Activated CD8-positive, alpha-beta memory T cell treated with anti-CD3 and anti-CD28 coated beads, Interleukin-2, amount 10 ng/mL, durations not matched to agents 7 days and 5 days (primary cell): Measurements from ENCODE around the gene SPG11. TPM values are rescaled to one million over a fixed set of nuclear protein-coding genes. Genes with fewer than 3 reads are reported as not detected.
A peak's percentile ranks its signal among the peaks of the same experiment; 100 is the strongest.
"Not testable (repeated sequence)": the region's sequence is repeated elsewhere in the genome, so short reads cannot be mapped to it uniquely, and the experiment has no call there.

Source experiments
- ATAC-seq: fragments of 150-1000 bp; cut with Tn5 transposase; one replicate; pipeline ENCODE4 v1.10.0; 2021; ENCODE audit warnings: moderate library complexity
- CTCF ChIA-PET: fragments of 350-600 bp; sonication (Branson Sonifier 250); formaldehyde crosslinking; loops from one replicate; lab custom pipeline; 2021; ENCODE audit warnings: antibody characterized with exemption; lab: Charles Lee
- DNase-seq: peaks from one replicate; pipeline ENCODE4 v3.0.0-alpha.2; 2020
- H3K27ac Mint-ChIP-seq: one replicate; pipeline ENCODE4 v1.8.0; 2021; ENCODE audit warnings: mild to moderate bottlenecking, mixed read lengths
- H3K27me3 Mint-ChIP-seq: one replicate; pipeline ENCODE4 v1.8.0; 2021; ENCODE audit warnings: mixed read lengths
- H3K36me3 Mint-ChIP-seq: one replicate; pipeline ENCODE4 v1.8.0; 2021; ENCODE audit warnings: mild to moderate bottlenecking, mixed read lengths
- H3K4me1 Mint-ChIP-seq: one replicate; pipeline ENCODE4 v1.8.0; 2021; ENCODE audit warnings: mixed read lengths
- H3K4me3 Mint-ChIP-seq: one replicate; pipeline ENCODE4 v1.8.0; 2021; ENCODE audit warnings: mild to moderate bottlenecking, moderate library complexity, mixed read lengths
- H3K9me3 Mint-ChIP-seq: one replicate; pipeline ENCODE4 v1.8.0; 2022; ENCODE audit warnings: low read depth, mixed read lengths
- total RNA-seq, 2 experiments: library from RNA; stranded (reverse); gene quantifications; one replicate each; pipeline ENCODE4 v1.2.3, GENCODE V29; 2021

SPG11 gene
- total RNA-seq, 2 experiments from 2014 or later = 76.7 to 95.8 TPM

DNA sequence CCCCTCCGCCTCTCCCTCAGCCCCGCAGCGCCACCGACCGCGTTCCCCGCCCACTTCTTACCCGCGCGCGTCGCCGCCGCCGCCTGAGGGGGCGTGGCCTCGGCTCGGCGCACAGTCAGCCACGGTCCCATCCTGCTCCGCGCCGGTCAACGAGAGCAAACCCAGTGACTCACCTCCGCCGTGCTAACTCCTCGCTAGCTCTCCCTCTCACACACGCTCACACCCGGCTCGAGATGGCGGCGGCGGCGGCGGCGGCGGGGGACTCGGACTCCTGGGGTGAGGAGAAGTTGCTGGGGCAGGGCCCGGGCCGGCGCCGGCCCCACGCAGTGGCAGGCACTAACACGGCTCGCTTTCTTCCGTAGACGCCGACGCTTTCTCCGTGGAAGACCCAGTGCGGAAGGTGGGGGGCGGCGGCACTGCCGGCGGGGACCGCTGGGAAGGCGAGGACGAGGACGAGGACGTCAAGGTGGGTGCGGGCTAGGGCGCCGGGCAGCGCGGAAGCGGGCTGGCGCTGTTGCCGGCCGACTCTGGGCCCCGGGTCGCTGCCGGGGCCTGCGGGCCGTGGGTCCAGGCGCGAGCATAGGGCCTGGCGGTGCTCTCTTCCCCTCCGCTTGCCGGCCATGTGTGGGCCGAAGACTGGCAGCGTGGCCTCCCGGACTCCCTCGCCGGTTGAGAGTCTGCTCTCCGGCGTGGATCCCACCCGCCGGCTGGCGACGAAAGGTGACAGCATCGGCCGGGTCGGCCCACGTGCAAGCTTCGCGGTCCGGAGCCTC, 126.3 kb downstream of the SPG11 start, which contains the start of gene EIF3J:
Gene EIF3J, plus strand, starts transcription at position 186 of the 773 bp plus-strand sequence. Its CDS starts 48 bp downstream, at position 234.
- peak; percentile 97 for DNase-seq
- CTCF ChIA-PET = interaction anchor here (0.5 to 2.5 kb wide), 5 partner anchors 9 to 108 kb away, joined by 3 to 23 read pairs (median 3); no protein-coding TSS in a partner anchor
- H3K27me3 Mint-ChIP-seq = no peaks in the 10 kb centered on the region
- H3K4me3 Mint-ChIP-seq = peak within 1 kb of the TSS; percentile 85
- H3K4me1 Mint-ChIP-seq = peaks cover 51% of the 10 kb centered on the region
- H3K9me3 Mint-ChIP-seq = no peaks in the 10 kb centered on the region
- peak within 1 kb of the TSS; percentile 94 for H3K27ac Mint-ChIP-seq
- H3K36me3 Mint-ChIP-seq = peaks cover 38% of the 10 kb centered on the region
- peak; percentile 95 for ATAC-seq

DNA sequence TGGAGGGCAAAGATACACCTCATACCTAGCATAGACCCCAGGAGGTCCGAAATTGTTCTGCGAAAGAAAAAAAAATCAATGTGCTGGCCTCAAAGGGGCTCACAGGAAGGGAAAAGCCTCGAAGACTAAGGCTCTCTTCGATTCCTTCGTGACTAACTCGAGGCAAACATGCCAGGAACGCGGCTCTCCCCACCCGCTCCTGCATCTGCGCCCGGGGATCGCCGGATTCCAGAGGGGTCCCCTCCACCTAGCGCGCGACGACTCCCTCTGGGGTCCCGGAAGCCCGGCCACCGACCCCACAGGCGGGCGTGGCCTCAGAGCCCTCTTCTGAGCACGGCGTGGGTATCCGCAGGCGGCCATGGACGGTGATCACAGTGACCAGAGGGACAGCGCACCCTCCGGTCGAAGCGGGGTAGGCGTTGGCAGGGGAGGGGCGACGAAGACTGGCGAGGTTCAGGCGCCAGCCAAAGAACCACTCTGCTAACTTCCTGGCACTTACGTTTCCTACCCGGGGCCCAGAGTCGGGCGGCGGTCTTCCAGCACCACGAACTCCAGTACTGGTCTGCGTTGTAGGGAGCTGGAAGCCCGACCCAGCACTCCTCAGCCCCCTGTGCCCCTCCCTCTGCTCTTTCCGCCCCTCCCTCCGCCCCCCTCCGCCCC, 127.0 kb downstream of the SPG11 start:
- peaks cover 31% of the 10 kb centered on the region for H3K36me3 Mint-ChIP-seq
- H3K9me3 Mint-ChIP-seq = no peaks in the 10 kb centered on the region
- H3K27me3 Mint-ChIP-seq = no peaks in the 10 kb centered on the region
- ATAC-seq (peak; percentile 70), DNase-seq (peak; percentile 86)
- CTCF ChIA-PET = interaction anchor here (0.5 to 2.5 kb wide), 5 partner anchors 8 to 107 kb away, joined by 3 to 23 read pairs (median 3); no protein-coding TSS in a partner anchor
- H3K4me3 Mint-ChIP-seq = peak overlapping the region; percentile 85
- peak overlapping the region; percentile 94 for H3K27ac Mint-ChIP-seq
- peaks cover 44% of the 10 kb centered on the region for H3K4me1 Mint-ChIP-seq

DNA sequence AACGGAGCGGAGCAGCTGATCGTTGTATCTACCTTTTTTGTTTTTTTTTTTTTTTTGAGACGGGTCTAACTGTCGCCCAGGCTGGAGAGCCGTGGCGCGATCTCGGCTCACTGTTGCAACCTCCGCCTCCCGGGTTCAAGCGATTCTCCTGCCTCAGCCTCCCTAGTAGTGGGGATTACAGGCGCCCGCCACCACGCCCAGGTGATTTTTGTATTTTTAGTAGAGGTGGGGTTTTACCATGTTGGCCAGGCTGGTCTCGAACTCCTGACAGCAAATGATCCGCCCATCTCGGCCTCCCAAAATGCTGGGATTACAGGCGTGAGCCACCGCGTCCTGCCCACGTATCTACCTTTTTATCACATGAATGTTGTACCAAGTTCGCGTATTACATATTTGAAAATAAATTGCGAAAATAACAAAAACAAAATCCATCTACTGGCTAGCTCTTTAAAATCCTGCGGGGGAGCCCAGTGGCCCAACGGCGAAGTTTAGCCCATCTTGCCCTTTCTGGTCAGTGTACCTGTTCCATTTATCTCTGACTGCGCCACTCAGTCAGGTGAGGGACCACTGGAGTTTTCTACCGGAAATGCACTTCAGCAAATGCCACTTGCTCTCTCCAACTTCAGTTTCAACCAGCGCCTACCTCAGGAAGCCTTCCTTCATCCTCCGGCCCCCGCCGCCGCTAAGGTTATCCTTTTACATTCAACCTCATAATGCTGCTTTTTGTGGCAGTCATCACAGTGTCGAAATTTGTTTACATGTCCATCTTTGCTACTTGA, 127.8 kb downstream of the SPG11 start:
- peaks cover 37% of the 10 kb centered on the region for H3K4me1 Mint-ChIP-seq
- no peak for ATAC-seq
- CTCF ChIA-PET = interaction anchor here (0.8 kb wide), 1 partner anchor 11 kb away, joined by 3 read pairs; no protein-coding TSS in a partner anchor
- H3K27ac Mint-ChIP-seq = peak overlapping the region; percentile 94
- H3K36me3 Mint-ChIP-seq = peaks cover 24% of the 10 kb centered on the region
- H3K4me3 Mint-ChIP-seq = peak overlapping the region; percentile 85
- no peaks in the 10 kb centered on the region for H3K9me3 Mint-ChIP-seq
- peak; percentile 61 for DNase-seq
- H3K27me3 Mint-ChIP-seq = no peaks in the 10 kb centered on the region

DNA sequence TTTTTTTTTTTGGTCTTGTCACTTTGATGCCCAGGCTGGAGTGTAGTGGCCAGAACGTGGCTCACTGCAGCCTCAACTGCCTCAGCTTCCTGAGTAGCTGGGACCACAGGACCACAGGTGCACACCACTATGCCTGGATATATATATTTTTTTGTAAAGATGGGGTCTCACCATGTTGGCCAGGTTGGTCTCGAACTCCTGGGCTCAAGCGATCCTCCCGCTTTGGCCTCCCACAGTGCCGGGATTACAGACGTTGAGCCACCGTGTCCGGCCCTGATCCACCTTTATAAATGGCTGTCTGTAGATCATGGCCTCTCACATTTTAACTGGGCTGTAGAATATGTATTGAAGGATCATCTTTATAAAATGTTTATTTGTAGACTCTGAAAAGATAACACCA, 128.4 kb downstream of the SPG11 start:
- H3K4me1 Mint-ChIP-seq = peaks cover 31% of the 10 kb centered on the region
- peaks cover 18% of the 10 kb centered on the region for H3K36me3 Mint-ChIP-seq
- no peaks in the 10 kb centered on the region for H3K9me3 Mint-ChIP-seq
- DNase-seq (no peak), ATAC-seq (no peak)
- H3K27ac Mint-ChIP-seq = peak overlapping the region; percentile 72
- H3K27me3 Mint-ChIP-seq = no peaks in the 10 kb centered on the region
- CTCF ChIA-PET = interaction anchor here (0.8 kb wide), 1 partner anchor 11 kb away, joined by 3 read pairs; no protein-coding TSS in a partner anchor
- peak overlapping the region; percentile 61 for H3K4me3 Mint-ChIP-seq

DNA sequence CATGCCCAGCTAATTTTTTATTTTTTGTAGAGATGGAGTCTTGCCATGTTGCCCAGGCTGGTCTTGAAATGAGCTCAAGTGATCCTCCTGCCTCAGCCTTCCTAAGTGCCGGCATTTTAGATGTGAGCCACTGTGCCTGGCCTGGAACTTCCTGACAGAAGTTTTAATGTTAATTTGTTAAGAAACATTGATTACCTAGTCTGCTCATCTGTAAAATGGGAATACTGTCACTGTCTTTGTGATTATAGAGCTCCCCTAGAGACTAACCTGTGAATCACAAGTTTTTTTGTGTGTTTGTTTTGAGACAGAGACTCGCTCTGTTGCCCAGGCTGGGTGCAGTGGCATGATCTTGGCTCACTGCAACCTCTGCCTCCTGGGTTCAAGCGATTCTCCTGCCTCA, 130.8 kb downstream of the SPG11 start:
- DNase-seq (no peak), ATAC-seq (no peak)
- H3K4me1 Mint-ChIP-seq = peaks cover 14% of the 10 kb centered on the region
- H3K27ac Mint-ChIP-seq = no peak overlapping the region
- CTCF ChIA-PET = interaction anchor here (1.0 to 1.2 kb wide), 2 partner anchors 13 to 87 kb away, joined by 3 to 10 read pairs; no protein-coding TSS in a partner anchor
- no peaks in the 10 kb centered on the region for H3K9me3 Mint-ChIP-seq
- H3K27me3 Mint-ChIP-seq = no peaks in the 10 kb centered on the region
- H3K36me3 Mint-ChIP-seq = peaks cover 8% of the 10 kb centered on the region
- H3K4me3 Mint-ChIP-seq = no peak overlapping the region

DNA sequence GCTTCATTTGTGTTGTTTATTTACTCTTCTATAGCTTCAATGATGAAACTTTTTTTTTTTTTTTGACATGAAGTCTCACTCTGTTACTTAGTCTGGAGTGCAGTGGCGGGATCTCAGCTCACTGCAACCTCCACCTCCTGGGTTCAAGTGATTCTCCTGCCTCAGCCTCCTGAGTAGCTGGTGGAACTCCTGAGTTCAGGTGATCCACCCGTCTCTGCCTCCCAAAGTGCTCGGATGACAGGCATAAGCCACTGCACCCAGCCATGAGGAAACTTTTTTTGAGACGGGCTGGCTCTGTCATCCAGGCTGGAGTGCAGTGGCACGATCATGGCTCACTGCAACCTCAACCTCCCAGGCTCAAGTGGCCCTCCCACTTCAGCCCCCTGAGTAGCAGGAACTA, 131.2 kb downstream of the SPG11 start:
- H3K27me3 Mint-ChIP-seq, H3K9me3 Mint-ChIP-seq, DNase-seq, H3K36me3 Mint-ChIP-seq, H3K4me3 Mint-ChIP-seq, ATAC-seq: not testable (repeated sequence)
- peaks cover 14% of the 10 kb centered on the region for H3K4me1 Mint-ChIP-seq
- CTCF ChIA-PET = interaction anchor here (1.0 to 1.2 kb wide), 2 partner anchors 14 to 87 kb away, joined by 3 to 10 read pairs; no protein-coding TSS in a partner anchor
- H3K27ac Mint-ChIP-seq = peak overlapping the region; percentile 28

DNA sequence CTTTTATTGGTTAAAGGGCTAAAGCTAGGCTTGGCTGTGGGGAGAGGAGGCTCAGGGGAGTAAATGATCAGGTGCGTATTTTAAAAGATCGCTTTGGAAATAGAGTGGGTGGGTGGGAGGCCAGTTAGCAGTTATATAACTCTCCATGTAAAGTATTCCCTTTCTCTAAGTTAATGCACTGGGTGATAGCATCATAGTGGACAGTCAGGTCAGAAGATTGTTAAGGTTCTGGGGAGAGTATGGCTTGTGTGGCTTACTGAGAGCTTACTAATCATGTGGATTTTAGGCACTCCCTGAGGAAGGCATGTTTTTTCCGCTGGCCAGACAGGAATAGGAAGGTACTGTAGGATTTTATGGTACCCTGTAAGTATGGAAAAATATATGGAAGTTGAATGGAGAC, 132.8 kb downstream of the SPG11 start:
- H3K9me3 Mint-ChIP-seq = no peaks in the 10 kb centered on the region
- H3K27ac Mint-ChIP-seq = no peak overlapping the region
- CTCF ChIA-PET = interaction anchor here (1.2 kb wide), 1 partner anchor 16 kb away, joined by 4 read pairs; no protein-coding TSS in a partner anchor
- peaks cover 8% of the 10 kb centered on the region for H3K36me3 Mint-ChIP-seq
- H3K27me3 Mint-ChIP-seq = no peaks in the 10 kb centered on the region
- peaks cover 11% of the 10 kb centered on the region for H3K4me1 Mint-ChIP-seq
- ATAC-seq = no peak
- H3K4me3 Mint-ChIP-seq = no peak overlapping the region
- no peak for DNase-seq

DNA sequence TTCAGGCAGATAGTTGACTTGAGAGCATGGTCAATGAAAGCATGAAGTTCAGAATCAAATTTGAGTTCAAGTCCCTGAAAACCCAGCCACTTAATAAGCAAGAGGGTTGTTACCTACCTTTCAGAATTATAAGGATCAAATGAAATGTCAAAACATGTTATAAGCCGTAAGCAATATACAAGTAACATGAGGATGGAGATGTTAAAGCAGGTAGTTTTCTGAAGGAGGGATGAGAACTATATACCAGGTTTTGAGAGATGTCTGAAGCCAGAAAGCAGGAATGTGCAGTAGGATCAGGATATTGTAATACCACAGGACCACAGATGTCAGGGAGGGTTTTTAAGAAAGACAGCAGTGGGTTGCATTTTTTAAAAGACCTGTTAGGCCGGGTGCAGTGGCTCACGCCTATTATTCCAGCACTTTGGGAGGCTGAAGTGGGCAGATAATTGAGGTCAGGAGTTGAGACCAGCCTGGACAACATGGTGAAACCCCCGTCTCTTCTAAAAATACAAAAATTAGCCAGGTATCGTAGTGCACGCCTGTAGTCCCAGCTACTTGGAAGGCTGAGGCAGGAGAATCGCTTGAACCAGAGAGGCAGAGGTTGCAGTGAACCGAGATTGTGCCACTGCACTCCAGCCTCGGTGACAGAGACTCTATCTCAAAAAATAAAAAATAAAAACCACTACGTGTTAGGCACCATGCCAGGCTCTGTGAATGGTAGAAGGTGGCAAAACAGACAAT, 133.4 kb downstream of the SPG11 start:
- peaks cover 6% of the 10 kb centered on the region for H3K36me3 Mint-ChIP-seq
- DNase-seq (no peak), ATAC-seq (no peak)
- no peaks in the 10 kb centered on the region for H3K27me3 Mint-ChIP-seq
- H3K9me3 Mint-ChIP-seq = no peaks in the 10 kb centered on the region
- CTCF ChIA-PET = interaction anchor here (0.6 to 0.8 kb wide), 2 partner anchors 28 to 47 kb away, joined by 3 read pairs; no protein-coding TSS in a partner anchor
- peaks cover 7% of the 10 kb centered on the region for H3K4me1 Mint-ChIP-seq
- H3K4me3 Mint-ChIP-seq = no peak overlapping the region
- H3K27ac Mint-ChIP-seq = no peak overlapping the region

DNA sequence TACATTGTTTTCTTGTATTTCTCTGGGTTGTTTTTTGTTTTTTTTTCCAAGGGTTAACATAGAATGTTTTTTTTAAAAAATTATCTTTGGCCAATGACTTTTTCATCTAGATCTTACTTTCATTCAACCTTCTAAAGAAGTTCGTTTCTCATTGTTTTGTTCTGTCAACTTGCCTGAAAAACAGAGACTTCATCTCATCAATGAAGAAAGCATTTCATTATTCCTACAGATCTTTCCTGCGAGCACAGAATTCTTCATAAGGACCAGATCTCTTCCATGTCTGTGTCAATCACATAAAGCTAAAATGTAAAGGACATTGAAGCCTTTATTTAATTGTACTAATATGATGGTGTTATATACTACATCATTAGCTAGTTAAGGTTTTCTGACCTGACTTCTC, 136.2 kb downstream of the SPG11 start:
- peaks cover 2% of the 10 kb centered on the region for H3K4me1 Mint-ChIP-seq
- no peak overlapping the region for H3K4me3 Mint-ChIP-seq
- CTCF ChIA-PET = interaction anchor here (0.6 kb wide), 1 partner anchor 140 kb away, joined by 3 read pairs; no protein-coding TSS in a partner anchor
- no peak overlapping the region for H3K27ac Mint-ChIP-seq
- no peaks in the 10 kb centered on the region for H3K9me3 Mint-ChIP-seq
- H3K27me3 Mint-ChIP-seq = no peaks in the 10 kb centered on the region
- no peak for ATAC-seq
- H3K36me3 Mint-ChIP-seq = peaks cover 10% of the 10 kb centered on the region
- DNase-seq = no peak

DNA sequence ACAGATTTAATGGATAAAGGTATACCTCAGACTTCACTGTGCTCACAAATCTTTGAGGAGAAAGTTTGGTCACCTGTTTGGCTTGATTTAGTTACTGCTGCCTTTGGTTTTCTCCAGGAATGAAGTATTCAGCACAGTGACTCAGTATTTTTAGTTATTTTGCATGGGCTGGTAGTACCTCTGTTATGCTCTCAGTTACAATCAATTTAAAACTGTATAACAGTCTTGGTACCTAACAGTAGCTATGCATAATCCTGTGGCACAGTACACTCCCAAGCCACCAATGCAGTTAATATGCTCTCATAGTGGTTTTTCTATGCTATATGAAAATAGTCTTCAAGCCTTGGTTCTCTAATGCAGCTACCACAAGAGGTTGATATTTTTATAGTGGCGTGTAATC, 138.4 kb downstream of the SPG11 start:
- ATAC-seq (no peak), DNase-seq (no peak)
- H3K9me3 Mint-ChIP-seq = no peaks in the 10 kb centered on the region
- H3K36me3 Mint-ChIP-seq = peaks cover 18% of the 10 kb centered on the region
- CTCF ChIA-PET = no interaction called here
- no peak overlapping the region for H3K27ac Mint-ChIP-seq
- peaks cover 2% of the 10 kb centered on the region for H3K4me1 Mint-ChIP-seq
- H3K4me3 Mint-ChIP-seq = no peak overlapping the region
- no peaks in the 10 kb centered on the region for H3K27me3 Mint-ChIP-seq

DNA sequence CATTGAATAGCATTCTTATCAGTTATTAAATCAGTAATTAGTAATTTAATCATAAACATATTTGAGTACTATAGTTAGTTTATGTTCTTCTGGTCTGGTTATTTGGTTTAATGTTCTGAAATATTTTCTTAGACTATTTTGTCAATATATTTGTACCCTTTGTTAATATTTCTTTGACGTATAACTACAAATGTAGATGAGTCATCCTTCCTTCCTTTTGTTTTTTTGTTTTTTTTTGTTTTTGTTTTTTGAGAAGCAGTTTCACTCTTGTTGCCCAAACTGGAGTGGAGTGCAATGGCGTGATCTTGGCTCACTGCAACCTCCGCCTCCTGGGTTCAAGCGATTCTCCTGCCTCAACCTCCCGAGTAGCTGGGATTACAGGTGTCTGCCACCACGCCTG, 143.9 kb downstream of the SPG11 start:
- Mint-ChIP-seq H3K36me3 (peaks cover 21% of the 10 kb centered on the region), H3K27ac (no peak overlapping the region)
- ATAC-seq = no peak

DNA sequence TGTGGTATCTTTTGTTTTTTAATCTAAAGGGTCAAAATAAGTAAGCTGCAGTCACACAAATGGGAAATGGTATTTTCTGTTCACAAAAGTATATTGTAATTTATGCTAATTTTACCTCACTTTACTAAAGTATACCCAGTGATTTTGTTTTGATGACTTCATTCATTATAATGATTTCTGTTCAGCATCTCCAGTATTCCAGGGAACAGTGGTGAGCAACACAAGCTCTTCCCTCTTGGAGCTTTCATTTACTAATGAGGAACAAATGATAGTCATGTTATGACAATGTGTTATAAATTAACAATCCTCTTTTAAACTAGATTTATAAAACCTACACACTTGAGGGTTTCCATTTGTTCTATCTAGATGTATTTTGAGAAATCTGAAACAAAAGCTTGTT, 147.0 kb downstream of the SPG11 start:
- peaks cover 13% of the 10 kb centered on the region for H3K36me3 Mint-ChIP-seq
- H3K4me3 Mint-ChIP-seq = no peak overlapping the region
- H3K27ac Mint-ChIP-seq = no peak overlapping the region
- DNase-seq = no peak
- CTCF ChIA-PET = interaction anchor here (1.4 to 1.5 kb wide), 2 partner anchors 26 to 88 kb away, joined by 4 read pairs; no protein-coding TSS in a partner anchor
- no peaks in the 10 kb centered on the region for H3K9me3 Mint-ChIP-seq
- H3K4me1 Mint-ChIP-seq = peaks cover 4% of the 10 kb centered on the region
- ATAC-seq = no peak
- no peaks in the 10 kb centered on the region for H3K27me3 Mint-ChIP-seq

More for the DNA sequence above, 143.9 kb downstream of the SPG11 start:
- DNase-seq = no peak
- Mint-ChIP-seq H3K27me3 (no peaks in the 10 kb centered on the region), H3K4me1 (peaks cover 4% of the 10 kb centered on the region), H3K9me3 (no peaks in the 10 kb centered on the region), H3K4me3 (no peak overlapping the region)
- CTCF ChIA-PET = no interaction called here
